IPS DF 6.9 (cell line): ENCODE measurements around the gene BMP5.
"Not testable (repeated sequence)": the region's sequence is repeated elsewhere in the genome, so short reads cannot be mapped to it uniquely, and the experiment has no call there.

Experiments
- DNase-seq: peaks from one replicate; pipeline ENCODE4 v3.0.0-alpha.2; 2013; ENCODE audit warnings: low read depth, low spot score
- H3K27ac ChIP-seq: one replicate; pipeline ENCODE4 v1.5.1; 2013; ENCODE audit warnings: low read length, control low read depth
- H3K27me3 ChIP-seq: 2 replicates; pipeline ENCODE4 v1.6.1; 2013; ENCODE audit warnings: mild to moderate bottlenecking, low read length; ENCODE audit not compliant: control insufficient read depth, insufficient read depth
- H3K36me3 ChIP-seq: 2 replicates; pipeline ENCODE4 v1.6.1; 2013; ENCODE audit warnings: low read length; ENCODE audit not compliant: control insufficient read depth, insufficient read depth
- H3K4me1 ChIP-seq: 2 replicates; pipeline ENCODE4 v1.6.1; 2013; ENCODE audit warnings: low read length; ENCODE audit not compliant: control insufficient read depth, insufficient read depth
- H3K4me3 ChIP-seq: 2 replicates; pipeline ENCODE4 v1.5.1; 2013; ENCODE audit warnings: mild to moderate bottlenecking, low read length
- H3K9me3 ChIP-seq: 2 replicates; pipeline ENCODE4 v1.6.1; 2013; ENCODE audit warnings: low read length, inconsistent platforms; ENCODE audit not compliant: control insufficient read depth, insufficient read depth
- WGBS: extraction: QIAGEN DNeasy Blood & Tissue Kit; methylation state at CpG from one replicate; pipeline ENCODE4 v1.1.7; 2013; ENCODE audit warnings: mixed read lengths, missing lambda C conversion rate; ENCODE audit not compliant: insufficient read length, insufficient coverage; 5-methylcytosine and 5-hydroxymethylcytosine counted together

BMP5 gene

DNA sequence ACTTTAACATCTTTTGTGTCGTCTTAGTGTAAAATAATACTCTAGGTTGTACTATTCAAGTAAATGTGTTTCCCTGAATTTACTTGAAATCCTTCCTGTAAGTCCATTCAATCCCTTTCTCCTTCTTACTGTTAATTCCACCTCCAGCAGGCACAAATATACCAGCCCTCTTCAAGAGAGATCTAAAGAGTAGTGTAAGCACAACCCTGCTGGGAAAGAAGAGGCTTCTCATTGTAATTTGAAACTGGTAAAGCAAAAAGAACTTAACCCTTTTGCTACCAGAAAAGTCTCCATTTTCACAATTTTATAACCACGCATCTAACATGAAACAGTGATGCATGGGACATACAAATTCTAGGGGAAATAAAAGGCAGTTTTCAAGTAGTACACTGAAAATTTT, at the start of gene BMP5:
Gene BMP5 (minus strand): TSS at position 191 of the 400 bp plus-strand sequence. CDS start 725 bp downstream, outside the sequence.
- WGBS: no CpG with 5 or more reads among the region's 2 CpGs

DNA sequence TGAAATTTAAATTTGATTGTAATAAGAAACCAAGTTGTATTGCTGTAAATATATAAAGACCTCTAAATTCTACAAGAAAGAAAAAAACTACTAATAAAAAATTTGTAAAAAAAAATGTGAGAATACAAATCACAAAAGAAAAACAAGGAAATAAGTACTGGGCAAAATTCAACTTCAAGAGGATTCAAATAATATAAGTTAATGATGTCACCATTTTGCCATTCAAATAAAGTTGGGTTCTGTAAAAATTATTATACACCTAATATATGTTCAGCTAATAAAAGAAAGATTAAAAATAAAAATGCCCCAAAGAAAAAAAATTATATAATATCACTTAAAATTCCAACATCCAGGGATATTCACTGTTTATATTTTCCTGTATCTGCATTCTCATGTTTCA, 47.0 kb upstream of the BMP5 start:
- Histone ChIP-seq H3K27me3 (no peaks in the 10 kb centered on the region), H3K4me3 (no peak overlapping the region), H3K9me3 (no peaks in the 10 kb centered on the region), H3K27ac (no peak overlapping the region), H3K4me1 (no peaks in the 10 kb centered on the region), H3K36me3 (no peaks in the 10 kb centered on the region)
- DNase-seq: no peak

More for the DNA sequence above, at the start of gene BMP5:
- no peak within 1 kb of the TSS for H3K4me3 ChIP-seq
- no peaks in the 10 kb centered on the region for H3K27me3 ChIP-seq
- H3K9me3 ChIP-seq: no peaks in the 10 kb centered on the region
- peak; percentile 11 for DNase-seq
- H3K36me3 ChIP-seq: no peaks in the 10 kb centered on the region
- H3K4me1 ChIP-seq: no peaks in the 10 kb centered on the region
- no peak within 1 kb of the TSS for H3K27ac ChIP-seq

DNA sequence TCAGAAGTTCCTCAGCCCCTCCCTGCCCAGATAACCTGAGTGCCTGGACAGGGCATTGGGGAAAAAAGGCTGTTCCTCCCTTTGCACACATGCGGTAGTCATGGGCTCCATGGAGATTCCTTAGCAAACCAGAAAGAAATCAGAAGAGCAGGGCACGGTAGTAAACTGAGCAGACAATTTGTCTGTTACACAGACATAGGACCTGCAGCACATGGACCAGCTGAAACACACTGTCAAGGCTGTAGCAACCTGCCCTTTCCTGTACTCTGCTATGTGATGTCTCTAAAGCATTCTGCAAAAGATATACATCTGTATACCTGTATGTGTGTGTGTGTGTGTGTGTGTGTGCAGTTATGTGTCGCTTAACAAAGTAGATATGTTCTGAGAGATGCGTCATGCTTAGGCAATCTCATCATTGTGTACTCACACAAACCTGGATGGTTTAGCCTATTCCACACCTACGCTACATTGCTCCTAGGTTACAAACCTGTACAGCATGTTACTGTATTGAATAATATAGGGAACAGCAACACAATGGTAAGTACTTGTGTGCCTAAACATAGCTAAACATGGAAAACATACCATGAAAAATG, 44.4 kb upstream of the BMP5 start:
- no peak overlapping the region for H3K4me3 ChIP-seq
- WGBS: no CpG with 5 or more reads among the region's 5 CpGs
- no peak for DNase-seq

DNA sequence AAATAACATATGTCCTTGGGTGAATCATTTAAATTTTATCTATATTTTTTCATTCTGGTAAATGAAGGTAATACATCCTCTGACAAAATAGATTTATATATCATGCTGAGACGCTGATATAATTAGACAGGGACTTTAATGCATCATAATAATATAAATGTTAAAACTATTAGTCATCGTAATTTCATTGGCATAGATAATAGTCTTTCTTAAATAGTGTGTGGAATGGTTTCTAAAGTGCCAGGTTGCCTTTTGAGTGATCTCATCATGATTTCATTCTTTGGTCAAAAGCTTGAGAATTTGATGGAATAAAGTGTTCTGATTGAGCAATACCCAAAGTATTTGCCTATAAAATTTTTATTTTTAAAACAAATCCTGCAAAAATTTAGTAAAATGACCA, 43.2 kb upstream of the BMP5 start:
- no peaks in the 10 kb centered on the region for H3K4me1 ChIP-seq
- DNase-seq: no peak
- H3K4me3 ChIP-seq: no peak overlapping the region
- no peak overlapping the region for H3K27ac ChIP-seq
- no peaks in the 10 kb centered on the region for H3K27me3 ChIP-seq
- H3K36me3 ChIP-seq: no peaks in the 10 kb centered on the region
- WGBS: no CpG with 5 or more reads among the region's 2 CpGs
- no peaks in the 10 kb centered on the region for H3K9me3 ChIP-seq

More for the DNA sequence above, 44.4 kb upstream of the BMP5 start:
- H3K36me3 ChIP-seq: no peaks in the 10 kb centered on the region
- no peaks in the 10 kb centered on the region for H3K9me3 ChIP-seq
- H3K27me3 ChIP-seq: no peaks in the 10 kb centered on the region
- no peaks in the 10 kb centered on the region for H3K4me1 ChIP-seq
- H3K27ac ChIP-seq: no peak overlapping the region

DNA sequence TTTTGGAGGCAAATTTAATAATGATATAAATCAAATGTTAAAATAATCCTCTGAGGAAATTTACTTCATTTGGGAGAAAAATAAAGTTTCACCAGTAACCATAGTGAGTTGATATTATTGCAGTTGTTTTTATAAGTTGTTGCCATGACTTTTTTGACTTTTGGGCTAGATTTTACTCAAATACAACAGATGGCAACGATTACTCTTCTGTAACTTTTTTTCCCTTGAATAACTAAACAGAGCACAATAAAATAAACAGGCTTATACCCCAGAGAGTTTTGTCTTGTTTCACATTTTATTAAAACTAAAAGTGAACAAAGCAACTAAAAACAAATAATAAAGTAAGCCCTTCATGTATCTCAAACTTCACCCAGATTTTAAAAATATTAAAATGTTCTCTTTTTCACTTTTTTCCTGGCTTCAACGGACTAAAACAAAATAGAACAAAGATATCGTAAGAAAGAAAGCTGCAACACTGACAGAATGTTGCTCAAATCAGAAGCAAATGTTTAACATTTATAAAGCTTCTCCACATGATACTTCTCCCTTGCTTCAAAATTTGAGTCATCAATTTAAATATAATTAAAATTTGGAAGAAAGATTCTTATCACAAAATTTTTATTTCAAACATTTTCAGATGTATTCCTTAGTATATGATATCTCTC, 42.5 kb upstream of the BMP5 start:
- DNase-seq: no peak
- no peaks in the 10 kb centered on the region for H3K36me3 ChIP-seq

DNA sequence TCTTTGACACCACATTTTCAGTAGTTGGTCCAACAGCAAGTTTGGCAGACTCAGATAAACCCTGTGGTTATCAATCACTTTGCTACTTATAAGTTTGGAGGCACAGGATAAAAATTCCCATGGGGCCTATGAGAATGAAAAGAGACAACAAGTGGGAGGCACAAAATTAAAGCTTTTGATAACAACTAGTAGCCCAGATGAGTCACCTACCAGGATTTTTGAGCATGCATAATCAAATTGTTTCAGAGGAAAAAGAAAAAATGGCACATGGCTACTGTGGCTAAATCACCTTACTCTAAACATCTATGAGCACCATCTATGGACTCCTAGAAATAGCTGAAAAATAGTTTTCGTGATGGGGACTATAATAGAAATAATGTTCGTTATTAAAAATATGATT, 40.8 kb upstream of the BMP5 start:
- WGBS: no CpG with 5 or more reads among the region's 2 CpGs
- Histone ChIP-seq H3K4me3 (no peak overlapping the region), H3K36me3 (no peaks in the 10 kb centered on the region), H3K4me1 (no peaks in the 10 kb centered on the region; the same call in 1 of the 2 replicates), H3K27ac (no peak overlapping the region), H3K9me3 (no peaks in the 10 kb centered on the region), H3K27me3 (no peaks in the 10 kb centered on the region)
- DNase-seq: no peak

More for the DNA sequence above, 42.5 kb upstream of the BMP5 start:
- Histone ChIP-seq H3K27me3 (no peaks in the 10 kb centered on the region), H3K27ac (no peak overlapping the region), H3K4me3 (no peak overlapping the region), H3K4me1 (no peaks in the 10 kb centered on the region; the same call in 1 of the 2 replicates), H3K9me3 (no peaks in the 10 kb centered on the region)
- no CpG with 5 or more reads among the region's 3 CpGs for WGBS

DNA sequence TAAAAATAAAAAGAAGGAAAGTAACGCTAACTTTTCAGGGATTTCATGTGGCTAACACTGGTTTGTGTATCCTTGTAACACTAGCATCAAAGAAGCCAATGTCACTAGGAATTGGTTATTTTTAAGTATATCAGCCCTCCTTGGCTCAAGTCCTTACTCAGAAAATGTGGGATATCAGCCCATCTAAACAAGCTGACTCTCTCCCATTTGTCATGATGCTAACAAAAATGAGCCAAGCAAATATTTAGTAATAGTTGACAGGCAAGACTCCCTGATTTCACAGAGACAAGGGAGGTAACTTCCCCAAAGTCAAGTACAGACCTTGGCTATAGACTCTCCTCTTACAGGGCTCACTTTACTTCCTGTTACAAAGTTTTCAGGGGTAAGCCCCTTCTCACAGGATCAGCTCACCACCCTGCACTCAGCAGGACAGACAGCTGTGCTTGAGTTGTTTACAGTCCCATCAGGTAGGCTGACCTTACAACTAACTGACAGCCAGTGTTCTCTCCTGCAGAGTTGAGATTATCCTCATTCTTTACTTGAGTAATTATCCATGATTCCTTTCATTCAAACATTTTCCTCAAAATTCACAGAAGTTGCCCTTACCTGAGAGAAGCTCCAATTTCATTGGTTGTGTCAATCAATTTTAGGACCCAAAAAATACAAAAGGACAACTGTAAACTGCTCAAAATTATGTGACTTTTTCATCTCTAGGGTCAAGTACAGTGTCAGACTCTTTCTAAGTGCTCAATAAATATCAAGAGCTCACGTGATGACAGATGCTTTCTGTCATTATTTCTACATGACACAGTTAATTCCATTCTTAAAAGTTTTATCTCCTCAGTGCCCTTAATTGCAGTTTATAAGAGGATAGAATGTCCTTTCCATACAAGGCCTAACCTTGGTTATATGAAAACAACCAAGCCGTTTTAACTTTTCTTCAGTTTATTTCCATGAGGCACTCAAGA, 38.1 kb upstream of the BMP5 start:
- DNase-seq: no peak
- no CpG with 5 or more reads among the region's 3 CpGs for WGBS
- Histone ChIP-seq H3K9me3 (no peaks in the 10 kb centered on the region), H3K4me3 (no peak overlapping the region), H3K4me1 (no peaks in the 10 kb centered on the region; the same call in 1 of the 2 replicates), H3K27ac (no peak overlapping the region), H3K36me3 (no peaks in the 10 kb centered on the region), H3K27me3 (no peaks in the 10 kb centered on the region)

DNA sequence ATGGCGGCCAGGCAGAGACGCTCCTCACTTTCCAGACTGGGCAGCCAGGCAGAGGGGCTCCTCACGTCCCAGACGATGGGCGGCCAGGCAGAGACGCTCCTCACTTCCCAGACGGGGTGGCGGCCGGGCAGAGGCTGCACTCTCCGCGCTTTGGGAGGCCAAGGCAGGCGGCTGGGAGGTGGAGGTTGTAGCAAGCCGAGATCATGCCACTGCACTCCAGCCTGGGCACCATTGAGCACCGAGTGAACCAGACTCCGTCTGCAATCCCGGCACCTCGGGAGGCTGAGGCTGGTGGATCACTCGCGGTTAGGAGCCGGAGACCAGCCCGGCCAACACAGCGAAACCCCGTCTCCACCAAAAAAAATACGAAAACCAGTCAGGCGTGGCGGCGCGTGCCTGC, 35.1 kb upstream of the BMP5 start:
- H3K4me1 ChIP-seq, H3K27me3 ChIP-seq, H3K9me3 ChIP-seq, H3K27ac ChIP-seq, DNase-seq, H3K36me3 ChIP-seq, H3K4me3 ChIP-seq: not testable (repeated sequence)
- no CpG with 5 or more reads among the region's 28 CpGs for WGBS

DNA sequence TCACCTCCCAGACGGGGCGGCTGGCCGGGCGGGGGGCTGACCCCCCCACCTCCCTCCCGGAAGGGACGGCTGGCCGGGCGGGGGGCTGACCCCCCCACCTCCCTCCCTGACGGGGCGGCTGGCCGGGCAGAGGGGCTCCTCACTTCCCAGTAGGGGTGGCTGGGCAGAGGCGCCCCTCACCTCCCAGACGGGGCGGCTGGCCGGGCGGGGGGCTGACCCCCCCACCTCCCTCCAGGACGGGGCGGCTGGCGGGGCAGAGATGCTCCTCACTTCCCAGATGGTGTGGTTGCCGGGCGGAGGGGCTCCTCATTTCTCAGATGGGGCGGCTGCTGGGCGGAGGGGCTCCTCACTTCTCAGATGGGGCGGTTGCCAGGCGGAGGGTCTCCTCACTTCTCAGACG, 34.5 kb upstream of the BMP5 start:
- H3K4me3 ChIP-seq, H3K36me3 ChIP-seq, H3K4me1 ChIP-seq, H3K27me3 ChIP-seq, DNase-seq, H3K27ac ChIP-seq, H3K9me3 ChIP-seq: not testable (repeated sequence)
- WGBS: no CpG with 5 or more reads among the region's 26 CpGs

DNA sequence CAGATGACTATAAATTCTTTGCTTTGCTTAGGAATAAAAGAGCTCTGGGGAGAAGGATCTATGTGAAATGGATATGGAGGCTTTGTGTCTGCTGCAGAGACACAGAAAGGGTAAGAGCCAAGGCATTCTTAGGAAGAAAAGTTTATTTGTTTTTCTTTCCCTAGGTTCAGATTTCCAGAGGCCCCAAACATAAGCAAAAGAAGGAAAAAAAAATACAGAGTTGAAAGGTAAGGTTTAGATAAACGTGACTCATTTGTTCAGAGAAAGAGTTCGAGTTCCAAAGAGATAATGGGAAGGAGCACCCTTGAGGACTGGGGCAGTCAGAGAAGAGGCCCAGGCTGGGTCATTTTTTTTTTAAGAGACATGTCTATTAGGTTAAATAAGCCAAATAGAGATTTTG, 27.4 kb upstream of the BMP5 start:
- WGBS: no CpG with 5 or more reads among the region's 2 CpGs
- Histone ChIP-seq H3K9me3 (no peaks in the 10 kb centered on the region), H3K4me1 (no peaks in the 10 kb centered on the region), H3K27me3 (no peaks in the 10 kb centered on the region), H3K4me3 (no peak overlapping the region), H3K36me3 (no peaks in the 10 kb centered on the region), H3K27ac (no peak overlapping the region)
- DNase-seq: no peak
